Measurements from ENCODE around the gene STX8. TPM values are rescaled to one million over a fixed set of nuclear protein-coding genes. Genes with fewer than 3 reads are reported as not detected.

Gene STX8
- total RNA-seq, 1 donor from 2014 or later: 50.6 TPM

- Mint-ChIP-seq H3K27me3 (ENCODE audit: low read depth) (no peaks in the 10 kb centered on the region), H3K27ac (ENCODE audit: unreplicated experiment) (no peak overlapping the region)
Measured at GRCh38 chr17:9287306-9287705, 288.3 kb downstream of the STX8 start.

DNA sequence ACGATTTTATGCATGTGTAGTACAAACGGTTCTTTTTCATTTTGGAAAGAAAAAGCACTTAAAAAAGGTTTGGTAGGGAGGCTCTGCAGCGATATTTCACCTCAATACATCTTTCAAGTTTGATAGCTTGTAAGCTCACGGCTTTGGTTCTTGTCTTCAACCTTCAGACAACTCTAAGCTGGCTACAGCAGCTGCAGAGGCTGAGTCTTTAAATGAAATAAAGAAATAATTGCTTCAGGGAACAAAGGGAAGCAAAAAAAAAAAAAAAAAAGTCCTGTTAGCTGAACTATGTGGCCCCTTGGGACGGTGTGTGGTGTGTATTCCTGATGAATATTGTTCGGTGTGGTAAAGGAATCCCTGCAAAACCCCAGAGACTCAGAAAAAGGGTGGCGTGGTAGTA, 289.2 kb downstream of the STX8 start:
- no peaks in the 10 kb centered on the region for H3K9me3 Mint-ChIP-seq (ENCODE audit: low read depth)
- H3K27me3 Mint-ChIP-seq (ENCODE audit: low read depth): no peaks in the 10 kb centered on the region
- H3K27ac Mint-ChIP-seq (ENCODE audit: unreplicated experiment): no peak overlapping the region
- no peak overlapping the region for H3K4me3 Mint-ChIP-seq (ENCODE audit: unreplicated experiment)
- no peak for TF ChIP-seq CTCF (IDR thresholded peaks at IDR 0.05)
- no peak for DNase-seq (ENCODE audit: low spot score)
- peaks cover 7% of the 10 kb centered on the region for H3K4me1 Mint-ChIP-seq (ENCODE audit: low read depth)
- H3K36me3 Mint-ChIP-seq (ENCODE audit: low read depth): no peaks in the 10 kb centered on the region

More at GRCh38 chr17:9287306-9287705, 288.3 kb downstream of the STX8 start:
- no peaks in the 10 kb centered on the region for H3K36me3 Mint-ChIP-seq (ENCODE audit: low read depth)
- no peaks in the 10 kb centered on the region for H3K9me3 Mint-ChIP-seq (ENCODE audit: low read depth)
- TF ChIP-seq CTCF (IDR thresholded peaks at IDR 0.05): no peak
- H3K4me1 Mint-ChIP-seq (ENCODE audit: low read depth): peaks cover 7% of the 10 kb centered on the region
- no peak for DNase-seq (ENCODE audit: low spot score)
- H3K4me3 Mint-ChIP-seq (ENCODE audit: unreplicated experiment): no peak overlapping the region

- Mint-ChIP-seq H3K4me3 (ENCODE audit: unreplicated experiment) (no peak overlapping the region), H3K36me3 (ENCODE audit: low read depth) (peaks cover 3% of the 10 kb centered on the region), H3K27ac (ENCODE audit: unreplicated experiment) (no peak overlapping the region), H3K27me3 (ENCODE audit: low read depth) (no peaks in the 10 kb centered on the region), H3K9me3 (ENCODE audit: low read depth) (no peaks in the 10 kb centered on the region), H3K4me1 (ENCODE audit: low read depth) (peaks cover 7% of the 10 kb centered on the region)
- TF ChIP-seq CTCF (IDR thresholded peaks at IDR 0.05): no peak
- no peak for DNase-seq (ENCODE audit: low spot score)
Measured at GRCh38 chr17:9285602-9286427, 289.8 kb downstream of the STX8 start.

GRCh38 chr17:9284884-9285283, 290.7 kb downstream of the STX8 start:
- Mint-ChIP-seq H3K27ac (ENCODE audit: unreplicated experiment) (no peak overlapping the region), H3K4me1 (ENCODE audit: low read depth) (peaks cover 6% of the 10 kb centered on the region), H3K4me3 (ENCODE audit: unreplicated experiment) (no peak overlapping the region), H3K36me3 (ENCODE audit: low read depth) (peaks cover 3% of the 10 kb centered on the region), H3K9me3 (ENCODE audit: low read depth) (no peaks in the 10 kb centered on the region), H3K27me3 (ENCODE audit: low read depth) (no peaks in the 10 kb centered on the region)
- no peak for DNase-seq (ENCODE audit: low spot score)
- TF ChIP-seq CTCF (IDR thresholded peaks at IDR 0.05): no peak

DNA sequence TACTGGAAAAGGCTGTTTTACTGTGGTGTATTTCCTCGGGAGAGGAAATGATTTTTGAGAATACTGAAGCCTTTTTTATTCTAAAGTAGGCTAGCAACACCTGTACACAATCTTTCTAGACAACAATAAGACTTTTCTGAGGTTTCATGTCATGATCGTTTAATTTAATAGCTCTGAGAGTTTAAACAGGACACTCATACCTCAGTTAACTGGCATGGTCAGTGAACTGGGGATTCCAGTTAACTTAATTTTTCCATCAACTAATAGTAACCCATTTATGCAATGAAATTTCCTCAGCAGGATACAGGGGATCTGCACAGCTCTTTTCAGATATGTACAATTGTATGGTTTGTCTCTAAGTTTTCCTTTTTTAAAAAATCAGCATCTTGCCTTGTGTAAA, 291.7 kb downstream of the STX8 start:
- no peaks in the 10 kb centered on the region for H3K27me3 Mint-ChIP-seq (ENCODE audit: low read depth)
- no peaks in the 10 kb centered on the region for H3K9me3 Mint-ChIP-seq (ENCODE audit: low read depth)
- TF ChIP-seq CTCF (IDR thresholded peaks at IDR 0.05): no peak
- no peak overlapping the region for H3K4me3 Mint-ChIP-seq (ENCODE audit: unreplicated experiment)
- no peak for DNase-seq (ENCODE audit: low spot score)
- peaks cover 3% of the 10 kb centered on the region for H3K4me1 Mint-ChIP-seq (ENCODE audit: low read depth)
- no peak overlapping the region for H3K27ac Mint-ChIP-seq (ENCODE audit: unreplicated experiment)
- H3K36me3 Mint-ChIP-seq (ENCODE audit: low read depth): peaks cover 3% of the 10 kb centered on the region
